Raji (cell line): ENCODE data around the gene SCGB1C1.

Experiments
- POLR2A ChIP-seq: IDR thresholded peaks from 2 replicates; pipeline ENCODE4 v1.6.1; 2011; ENCODE audit warnings: low read depth, low read length, control low read depth; ENCODE audit not compliant: insufficient read depth

Gene SCGB1C1

GRCh38 chr11:205221-206001 is 12.5 kb downstream of the SCGB1C1 start:
- 0 out of 2 replicates have a peak, but pooled peaks have one; percentile 17 for TF ChIP-seq POLR2A

DNA sequence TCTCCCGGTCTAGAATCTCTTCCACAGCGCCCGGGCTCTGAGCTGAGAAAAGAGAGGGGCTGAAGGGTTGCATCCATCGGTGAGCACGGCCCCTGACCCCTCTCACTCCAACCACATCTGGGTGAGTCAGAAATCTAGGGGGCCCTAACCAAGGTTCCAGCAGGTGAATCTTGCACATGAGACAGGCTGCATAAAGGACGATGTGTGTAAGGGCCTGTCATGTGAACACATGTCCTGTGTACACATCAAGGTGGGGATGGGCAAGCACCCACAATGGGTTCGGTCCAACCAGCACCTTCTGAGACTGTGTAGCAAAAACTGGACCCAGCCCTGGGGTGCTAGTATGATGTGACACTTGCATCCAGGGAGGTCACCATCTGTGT is 13.1 kb downstream of the SCGB1C1 start:
- no peak for TF ChIP-seq POLR2A

DNA sequence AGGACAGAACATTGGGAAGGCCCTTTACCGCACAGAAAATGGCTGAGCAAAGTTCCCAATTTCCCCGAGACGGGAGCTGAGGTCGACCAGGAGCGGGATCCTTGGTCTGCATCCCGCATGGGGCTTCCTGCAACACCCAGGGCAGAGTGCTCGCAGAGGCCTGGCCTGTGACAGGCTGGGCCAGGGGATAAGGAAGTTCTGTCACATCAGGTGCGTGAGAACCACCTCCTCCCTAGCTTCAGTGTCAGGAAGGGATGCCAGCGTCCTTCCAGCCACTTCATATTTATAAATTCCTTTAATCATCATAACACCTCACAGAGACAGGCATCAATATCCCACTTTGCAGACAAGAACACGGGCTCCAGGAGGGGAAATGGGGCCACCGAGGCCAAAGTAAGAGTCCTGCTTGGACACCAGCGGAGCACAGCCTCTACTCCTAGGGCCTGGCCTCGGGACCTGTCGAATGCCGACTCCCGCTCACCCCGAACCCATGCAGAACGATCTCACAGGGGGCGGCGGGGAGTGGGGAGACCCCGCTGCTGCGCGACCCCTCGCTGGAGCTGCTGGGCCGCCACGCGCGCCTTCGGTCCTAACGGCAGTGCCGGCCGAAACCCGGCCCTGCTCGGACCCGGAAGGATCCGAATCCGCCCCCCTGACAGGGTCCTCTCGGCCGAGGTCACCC is 13.8 kb downstream of the SCGB1C1 start:
- no peak for TF ChIP-seq POLR2A

DNA sequence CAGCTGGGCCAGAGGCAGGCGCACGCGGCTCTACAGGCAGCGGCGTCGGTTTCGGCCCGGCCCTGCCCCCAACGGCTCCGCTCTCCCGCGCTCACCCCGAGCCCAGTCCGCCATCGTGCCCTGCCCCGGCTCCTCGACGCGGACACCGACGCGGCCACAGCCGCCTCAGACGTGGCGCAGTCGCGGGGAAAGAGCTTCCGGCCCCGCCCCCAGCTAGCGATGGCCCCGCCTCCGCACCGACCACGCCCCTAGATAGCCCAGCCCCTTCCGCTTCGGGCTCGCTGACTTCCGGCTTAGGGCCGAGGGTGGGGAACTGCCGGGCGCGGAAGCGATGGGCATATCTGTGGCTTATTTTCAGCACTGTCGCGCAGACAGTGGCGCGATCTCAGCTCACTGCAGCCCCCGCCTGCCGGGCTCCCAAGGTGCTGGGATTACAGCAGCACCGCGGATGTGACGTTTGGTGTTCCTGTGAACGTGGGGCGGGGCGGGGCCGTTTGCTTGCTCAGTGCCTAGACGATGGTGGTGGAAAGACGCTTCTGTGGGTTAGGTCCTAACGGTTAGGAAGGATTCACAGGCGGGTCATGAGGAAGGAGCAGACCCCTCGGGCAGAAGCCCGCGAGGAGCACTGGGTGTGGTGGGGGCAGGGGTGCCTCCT is 14.5 kb downstream of the SCGB1C1 start, which contains the start of the genes BET1L and RIC8A:
TSS of gene BET1L (minus strand) at position 192 of the 655 bp plus-strand sequence. CDS start at position 114, 78 bp downstream.
TSS of gene RIC8A (plus strand) at position 501 of the 655 bp plus-strand sequence. CDS start 1,147 bp downstream, outside the sequence.
- TF ChIP-seq POLR2A, result peak; percentile 87

GRCh38 chr11:207863-208180 is 14.9 kb downstream of the SCGB1C1 start:
- TF ChIP-seq POLR2A, result no peak

- TF ChIP-seq POLR2A, result peak; percentile 78
Observed at GRCh38 chr11:208181-208916, 15.5 kb downstream of the SCGB1C1 start.

- no peak for TF ChIP-seq POLR2A
Observed at GRCh38 chr11:208917-209260, 16.0 kb downstream of the SCGB1C1 start.

DNA sequence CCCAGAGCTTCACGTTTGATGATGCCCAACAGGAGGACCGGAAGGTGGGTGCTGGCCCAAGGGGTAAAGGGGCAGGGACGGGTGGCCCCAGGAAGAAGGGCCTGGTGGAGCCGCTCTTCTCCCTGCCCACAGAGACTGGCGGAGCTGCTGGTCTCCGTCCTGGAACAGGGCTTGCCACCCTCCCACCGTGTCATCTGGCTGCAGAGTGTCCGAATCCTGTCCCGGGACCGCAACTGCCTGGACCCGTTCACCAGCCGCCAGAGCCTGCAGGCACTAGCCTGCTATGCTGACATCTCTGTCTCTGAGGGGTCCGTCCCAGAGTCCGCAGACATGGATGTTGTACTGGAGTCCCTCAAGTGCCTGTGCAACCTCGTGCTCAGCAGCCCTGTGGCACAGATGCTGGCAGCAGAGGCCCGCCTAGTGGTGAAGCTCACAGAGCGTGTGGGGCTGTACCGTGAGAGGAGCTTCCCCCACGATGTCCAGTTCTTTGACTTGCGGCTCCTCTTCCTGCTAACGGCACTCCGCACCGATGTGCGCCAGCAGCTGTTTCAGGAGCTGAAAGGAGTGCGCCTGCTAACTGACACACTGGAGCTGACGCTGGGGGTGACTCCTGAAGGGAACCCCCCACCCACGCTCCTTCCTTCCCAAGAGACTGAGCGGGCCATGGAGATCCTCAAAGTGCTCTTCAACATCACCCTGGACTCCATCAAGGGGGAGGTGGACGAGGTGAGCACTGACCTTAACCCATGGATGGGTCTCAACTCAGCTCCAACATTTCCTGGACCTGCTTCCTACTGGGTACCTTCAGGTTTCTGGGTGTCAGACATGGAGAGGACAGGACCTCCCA is 16.6 kb downstream of the SCGB1C1 start:
- TF ChIP-seq POLR2A, result no peak

GRCh38 chr11:210122-210802 is 17.4 kb downstream of the SCGB1C1 start:
- no peak for TF ChIP-seq POLR2A

DNA sequence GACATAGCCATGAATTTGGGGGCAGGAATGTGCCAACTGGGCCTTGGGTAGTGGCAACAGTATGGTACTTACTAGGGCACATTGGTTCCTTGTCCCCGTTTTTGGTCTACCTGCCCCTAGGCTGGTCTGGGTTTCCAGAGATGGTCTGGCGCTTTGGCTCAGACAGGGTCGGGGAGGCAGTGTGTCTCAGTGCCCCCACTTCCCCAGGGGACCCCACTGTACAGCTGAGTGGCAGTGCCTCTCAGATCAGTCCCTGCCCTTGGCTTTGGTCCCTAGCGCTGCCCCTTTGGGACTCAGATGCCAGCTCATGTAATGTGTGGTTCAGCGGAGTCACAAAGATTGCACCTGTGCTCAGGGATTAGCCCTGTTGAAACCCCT is 17.9 kb downstream of the SCGB1C1 start:
- no peak for TF ChIP-seq POLR2A

GRCh38 chr11:211295-211694 is 18.4 kb downstream of the SCGB1C1 start:
- no peak for TF ChIP-seq POLR2A

- TF ChIP-seq POLR2A, result no peak
Observed at GRCh38 chr11:211741-212140, 18.9 kb downstream of the SCGB1C1 start.

- no peak for TF ChIP-seq POLR2A
Observed at GRCh38 chr11:212150-213100, 19.5 kb downstream of the SCGB1C1 start.

DNA sequence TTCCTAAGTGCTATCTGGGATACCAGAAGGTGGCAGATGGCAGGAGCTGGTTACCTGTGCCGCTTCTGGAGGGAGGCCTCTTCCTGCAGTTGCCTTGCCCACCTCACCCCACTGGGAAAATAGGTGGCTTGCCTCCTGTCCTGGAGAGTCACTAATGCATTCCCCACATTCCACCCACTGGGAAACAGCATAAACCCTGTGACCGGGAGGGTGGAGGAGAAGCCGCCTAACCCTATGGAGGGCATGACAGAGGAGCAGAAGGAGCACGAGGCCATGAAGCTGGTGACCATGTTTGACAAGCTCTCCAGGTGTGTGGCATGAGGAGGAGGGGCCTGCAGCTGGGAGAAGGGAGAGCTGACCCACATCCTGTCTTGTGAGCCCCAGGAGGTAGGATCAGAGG is 20.2 kb downstream of the SCGB1C1 start:
- no peak for TF ChIP-seq POLR2A
